ENCODE data around the gene C14orf119.

C14orf119 gene

GRCh38 chr14:23060536-23061260, 34.6 kb upstream of the C14orf119 start:
- no peak for DNase-seq (ENCODE audit: low read depth)

DNA sequence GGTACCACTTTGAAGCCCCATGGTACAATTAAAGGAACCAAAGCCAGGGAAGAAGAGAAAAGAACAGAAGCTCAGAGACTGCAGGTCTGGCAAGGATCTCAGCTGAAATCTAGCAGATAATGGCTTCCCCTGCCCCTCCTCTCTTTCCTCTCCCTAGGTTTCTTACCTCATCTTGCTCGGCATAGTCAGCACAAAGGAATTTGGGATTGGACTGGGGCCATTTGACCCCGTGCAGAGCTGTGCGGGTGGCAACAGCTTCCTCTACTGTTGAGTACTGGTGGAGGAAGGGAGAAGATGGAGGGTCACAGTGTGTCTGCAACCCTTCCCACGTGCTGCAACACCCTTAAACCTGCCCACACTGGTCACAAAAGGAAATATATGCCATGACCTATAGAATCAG, 33.3 kb upstream of the C14orf119 start:
- DNase-seq (ENCODE audit: low read depth), result peak; percentile 67

DNA sequence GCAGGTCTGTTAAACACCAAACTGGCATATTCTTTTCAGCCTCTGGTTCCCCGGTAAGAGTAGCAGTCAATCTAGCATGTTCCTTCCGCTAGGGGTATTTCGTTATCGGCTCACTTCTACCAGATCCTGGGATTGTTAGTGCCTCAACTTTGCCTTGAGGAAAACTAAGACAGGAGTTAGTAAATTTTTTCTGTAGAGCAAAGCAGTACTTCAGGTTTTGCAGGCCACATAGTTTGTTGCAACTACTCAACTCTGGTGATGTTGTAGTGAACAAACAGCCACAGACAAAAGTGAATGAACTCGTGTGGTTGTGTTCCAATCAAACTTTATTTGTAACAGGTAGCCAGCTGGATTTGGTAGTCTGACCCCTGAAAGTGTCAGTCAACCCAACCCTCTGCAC, 31.7 kb upstream of the C14orf119 start:
- DNase-seq (ENCODE audit: low read depth), result no peak

DNA sequence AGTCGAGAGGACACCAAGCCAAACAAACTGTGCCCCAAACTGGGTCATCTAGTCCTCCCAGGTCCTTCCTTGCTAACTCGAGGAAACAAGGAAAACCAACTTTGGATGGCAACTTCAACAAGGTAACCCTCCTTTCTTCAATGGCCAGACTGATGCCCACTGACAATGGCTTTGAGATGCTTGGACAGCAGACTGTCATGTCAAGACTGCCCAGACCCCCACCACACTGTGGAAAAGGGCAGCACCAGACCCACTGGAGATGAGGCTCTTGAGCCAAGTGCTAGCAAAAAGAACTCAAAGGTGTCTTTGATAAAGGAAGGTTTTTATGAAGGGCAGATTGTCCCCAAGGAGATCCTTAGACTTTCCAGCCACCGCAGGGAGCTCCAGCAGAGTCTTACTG, 28.9 kb upstream of the C14orf119 start:
- DNase-seq (ENCODE audit: low read depth), result no peak

DNA sequence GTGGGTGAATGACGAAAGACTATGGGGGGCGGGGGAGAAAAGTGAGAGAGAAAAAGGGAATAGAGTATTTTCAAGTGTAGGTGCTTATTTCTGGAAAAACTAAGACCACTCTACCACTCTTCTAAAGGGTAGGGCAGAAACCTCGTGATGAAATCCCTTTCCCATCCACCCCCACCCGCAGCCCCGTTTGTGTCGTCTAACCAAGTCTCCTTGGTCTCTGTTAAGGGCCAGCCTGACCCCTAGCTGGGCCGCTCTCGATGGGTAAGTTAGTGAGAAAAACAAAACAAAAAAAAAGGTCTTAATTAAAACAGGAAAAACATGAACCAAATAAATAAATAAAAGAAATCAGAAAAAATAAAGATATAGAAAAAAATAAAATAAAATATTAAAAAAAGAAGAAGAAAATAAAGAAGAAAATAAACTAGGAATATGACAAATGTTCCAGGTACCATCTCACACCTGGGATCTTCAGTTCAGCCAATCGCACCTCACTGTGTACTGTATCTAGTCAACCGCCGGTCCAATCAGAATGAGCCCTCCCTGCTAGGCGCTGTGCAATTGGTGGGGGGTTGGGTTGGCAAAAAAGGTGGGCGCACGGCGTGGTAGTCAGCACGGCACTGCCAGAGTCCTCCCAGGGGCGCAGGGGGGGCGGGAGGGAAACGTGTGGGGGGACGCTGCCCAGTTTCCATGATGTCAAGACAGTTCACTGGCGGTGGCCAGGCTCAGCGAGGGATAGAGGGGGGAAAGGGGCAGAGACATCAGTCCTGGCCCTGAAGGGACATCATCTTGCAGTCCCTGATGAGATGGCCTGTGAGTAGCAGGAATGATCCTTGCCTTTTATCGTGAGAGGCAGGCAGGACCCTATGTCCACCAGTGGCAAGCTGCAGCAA, 28.2 kb upstream of the C14orf119 start:
- no peak for DNase-seq (ENCODE audit: low read depth)

DNA sequence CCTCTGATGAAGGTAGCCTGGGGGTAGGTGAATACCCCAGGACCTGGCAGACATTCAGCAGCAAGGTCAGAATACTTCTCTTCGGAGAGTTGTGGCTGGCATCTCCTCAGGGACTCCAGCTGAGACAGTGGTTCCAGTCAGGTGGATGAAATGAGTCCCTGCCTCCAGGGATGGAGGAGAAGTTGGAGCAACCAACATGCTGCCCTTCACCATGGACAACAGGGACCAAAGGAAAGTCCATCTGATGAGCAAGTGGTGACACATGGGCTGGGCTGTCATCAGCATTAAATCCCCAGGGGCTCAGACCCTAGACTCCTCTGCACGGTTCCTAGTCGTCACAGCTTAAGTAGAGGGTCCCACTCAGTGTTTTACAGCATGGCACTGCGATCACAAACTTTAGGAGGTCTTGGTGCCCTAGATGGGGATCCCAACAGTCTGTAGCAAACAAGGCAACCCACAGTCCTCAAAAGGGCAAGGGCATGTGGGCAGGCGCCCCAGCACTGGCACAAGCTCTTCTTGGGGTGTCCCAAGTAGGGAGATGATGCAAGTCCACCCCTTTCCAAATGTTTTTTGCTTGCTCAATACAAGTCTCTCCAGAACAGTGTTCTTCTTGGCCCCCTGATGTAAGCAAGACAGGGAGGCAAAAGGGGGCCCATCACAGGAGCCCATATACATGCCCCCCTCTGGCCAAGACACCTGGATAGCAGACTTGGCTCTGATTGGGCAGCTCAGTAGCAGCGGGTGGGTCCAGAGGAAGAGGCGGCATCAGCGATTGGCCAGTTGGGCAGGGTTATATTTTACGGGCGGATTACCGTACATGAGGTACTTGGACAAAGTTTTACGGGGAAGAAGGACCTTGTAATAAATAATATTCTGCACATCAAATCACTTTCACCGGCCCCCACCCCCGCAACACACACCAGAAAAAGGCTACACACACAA, 27.2 kb upstream of the C14orf119 start:
- DNase-seq (ENCODE audit: low read depth), result no peak

GRCh38 chr14:23068789-23069412, 26.4 kb upstream of the C14orf119 start:
- peak; percentile 86 for DNase-seq (ENCODE audit: low read depth)

DNA sequence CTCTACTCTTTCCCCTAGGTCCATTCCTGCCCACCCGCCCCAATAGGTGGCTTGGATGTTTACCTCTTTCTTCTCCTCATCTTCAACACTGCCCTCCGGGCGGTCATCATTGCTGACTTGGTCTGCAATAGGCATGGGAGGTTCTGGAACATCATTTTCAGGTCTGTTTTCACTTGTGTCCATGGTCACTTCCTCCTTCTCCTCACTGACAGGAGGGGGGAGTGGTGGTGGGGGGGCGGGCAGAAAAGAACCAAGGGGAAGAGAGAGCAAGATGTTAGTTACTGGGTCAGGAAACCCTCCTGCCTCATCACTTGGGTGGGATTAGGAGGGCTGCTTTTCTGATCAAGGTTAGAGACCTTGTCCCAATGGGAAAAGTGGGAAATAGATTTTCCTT, 25.9 kb upstream of the C14orf119 start:
- no peak for DNase-seq (ENCODE audit: low read depth)

DNA sequence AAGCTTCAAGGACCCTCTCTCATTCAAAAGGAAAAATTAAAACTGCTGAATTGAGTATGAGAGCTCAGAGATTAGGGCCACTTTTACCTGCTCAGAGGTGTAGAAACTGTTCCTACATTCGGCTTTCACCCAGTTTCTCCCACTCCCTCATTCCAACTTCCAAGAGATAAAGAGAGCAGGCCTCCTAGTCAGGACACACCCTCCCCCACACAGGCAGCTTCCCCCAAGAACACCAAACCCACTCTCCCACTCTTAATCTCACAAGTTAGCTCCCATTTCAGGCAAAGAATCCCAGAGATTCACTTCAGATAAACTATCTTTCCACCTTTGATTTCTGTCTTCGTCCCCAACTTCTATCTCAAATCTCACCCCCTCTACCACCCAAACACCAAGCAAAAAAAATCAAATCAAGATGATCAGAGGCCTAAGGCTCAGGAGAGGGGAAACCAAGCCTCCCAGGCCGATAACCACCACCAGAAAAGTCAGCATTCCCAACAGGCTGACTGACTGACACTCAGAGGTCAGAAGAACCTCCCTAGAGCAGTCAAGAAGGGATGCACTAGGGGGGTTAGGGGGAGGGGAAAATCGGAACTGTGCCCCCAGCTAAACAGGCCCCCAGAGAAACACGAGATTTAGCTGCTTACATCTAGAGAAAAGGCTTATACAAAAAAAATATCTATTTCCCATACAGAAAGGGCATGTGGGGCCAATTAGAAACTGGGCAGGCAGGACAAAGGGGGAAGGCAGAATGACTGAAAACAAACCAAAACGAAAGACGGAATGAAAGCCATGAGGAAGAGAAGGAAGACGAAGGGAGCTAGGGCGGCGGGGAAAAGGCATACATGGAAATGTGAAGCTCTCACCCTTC, 24.8 kb upstream of the C14orf119 start:
- no peak for DNase-seq (ENCODE audit: low read depth)

DNA sequence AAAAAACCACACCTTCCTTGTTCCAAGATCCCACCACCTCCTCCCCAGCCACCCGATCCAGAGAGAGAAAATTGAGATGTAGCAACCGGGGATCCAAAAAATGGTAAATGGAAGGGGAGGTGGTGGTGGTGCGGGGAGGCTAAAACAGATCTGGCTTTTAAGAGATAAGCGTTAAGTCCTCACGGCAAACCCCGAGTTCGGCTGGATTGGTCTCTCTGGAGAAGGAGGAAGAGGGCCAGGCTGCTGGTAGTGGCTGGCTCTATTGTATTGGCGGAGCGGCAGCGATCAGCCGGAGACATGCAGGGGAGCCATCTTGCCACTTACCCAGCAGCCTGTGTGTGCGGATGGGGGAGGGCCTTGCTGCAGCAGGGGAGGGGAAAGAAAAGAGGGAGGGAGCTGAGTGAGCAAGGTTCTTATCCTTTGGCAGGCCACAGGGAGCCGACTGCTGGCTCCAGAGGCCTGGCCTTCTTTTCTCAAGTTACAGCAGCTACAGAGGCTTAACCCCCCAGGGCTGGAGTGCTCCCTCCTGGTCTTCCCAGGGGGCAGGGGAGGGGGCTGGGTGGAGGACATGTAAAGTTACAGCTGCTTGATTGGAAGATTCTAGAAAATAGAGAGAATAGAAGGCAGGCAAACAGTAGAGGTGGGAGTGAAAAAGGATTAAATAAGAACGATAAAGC, 23.9 kb upstream of the C14orf119 start:
- peak; percentile 89 for DNase-seq (ENCODE audit: low read depth)

DNA sequence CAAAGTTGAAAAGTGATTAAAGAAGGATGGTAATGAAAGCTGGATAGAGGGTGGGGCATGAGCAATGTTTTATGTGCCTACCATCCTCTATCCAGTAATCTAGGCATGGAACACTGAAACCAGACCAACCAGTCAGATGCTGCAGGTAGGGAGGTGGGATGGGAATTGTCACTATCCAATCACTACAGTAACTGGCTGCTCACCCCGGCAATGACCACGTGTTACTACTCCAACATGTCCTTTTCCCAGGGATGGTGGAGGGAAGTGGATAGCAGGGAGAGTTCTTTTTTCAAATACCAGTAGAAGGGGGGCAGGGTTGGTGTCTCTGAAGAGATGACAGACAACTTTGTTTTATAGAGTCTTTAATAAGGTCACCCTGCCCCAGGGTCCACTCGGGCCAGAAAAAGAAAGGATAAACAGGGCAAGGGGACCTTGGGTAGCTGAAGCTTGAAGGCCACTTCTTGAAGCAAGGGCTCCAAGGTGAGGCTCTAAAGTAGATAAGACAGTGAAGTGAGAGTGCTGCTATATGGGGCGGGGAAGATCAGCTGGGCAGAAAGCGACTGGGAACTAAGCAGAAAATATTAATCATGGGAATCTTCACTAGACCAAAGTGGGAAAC, 23.3 kb upstream of the C14orf119 start:
- DNase-seq (ENCODE audit: low read depth), result no peak

DNA sequence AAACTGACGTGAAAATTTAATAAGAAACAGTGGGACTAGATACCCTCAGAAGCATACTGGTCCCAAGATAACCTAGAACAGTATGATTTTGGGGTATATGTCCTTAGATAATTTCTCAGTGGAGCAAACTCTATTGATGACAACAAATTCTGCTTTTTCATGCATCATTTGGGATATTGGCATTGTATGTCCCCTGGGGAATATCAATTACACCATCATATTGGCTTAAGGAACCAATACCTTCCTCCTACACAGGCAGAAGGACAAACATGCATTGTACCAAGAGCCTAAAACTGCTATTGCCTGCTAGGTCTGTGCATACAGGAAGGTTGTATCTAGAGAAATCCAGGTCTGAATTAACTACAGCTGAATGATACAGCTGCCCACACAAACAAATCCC, 20.4 kb upstream of the C14orf119 start:
- no peak for DNase-seq (ENCODE audit: low read depth)

DNA sequence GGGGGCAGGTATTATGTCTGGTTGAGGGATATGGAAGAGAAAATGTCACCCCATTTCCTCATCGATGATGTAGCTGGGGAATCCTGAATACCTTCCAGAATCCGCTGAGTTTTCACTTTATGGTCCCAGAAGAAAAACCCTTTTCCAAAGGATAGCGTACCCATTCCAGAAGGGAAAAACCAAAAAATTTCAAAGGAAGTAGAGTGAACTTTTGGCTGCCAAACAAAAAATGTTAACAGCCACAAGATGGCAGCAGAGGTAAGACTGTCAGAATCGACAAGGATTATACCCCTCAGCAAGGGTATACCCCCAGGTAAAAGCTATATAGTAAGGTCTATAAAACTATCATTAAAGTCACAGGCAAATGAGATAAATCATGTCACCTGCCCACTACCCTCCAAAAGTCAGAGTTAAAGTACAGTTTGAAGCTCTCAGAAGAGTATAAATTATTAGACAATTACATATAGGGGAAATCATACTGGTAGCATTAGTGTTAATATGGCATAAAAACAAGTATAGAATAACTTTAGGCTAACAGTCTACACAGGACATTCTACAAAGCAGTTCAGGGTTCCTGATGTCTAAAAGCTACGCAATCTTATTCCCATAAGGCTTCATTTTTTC, 18.4 kb upstream of the C14orf119 start:
- DNase-seq (ENCODE audit: low read depth), result no peak

- peak; percentile 51 for DNase-seq (ENCODE audit: low read depth)
These were observed 17.3 kb upstream of the C14orf119 start for GRCh38 chr14:23077962-23078361.

DNA sequence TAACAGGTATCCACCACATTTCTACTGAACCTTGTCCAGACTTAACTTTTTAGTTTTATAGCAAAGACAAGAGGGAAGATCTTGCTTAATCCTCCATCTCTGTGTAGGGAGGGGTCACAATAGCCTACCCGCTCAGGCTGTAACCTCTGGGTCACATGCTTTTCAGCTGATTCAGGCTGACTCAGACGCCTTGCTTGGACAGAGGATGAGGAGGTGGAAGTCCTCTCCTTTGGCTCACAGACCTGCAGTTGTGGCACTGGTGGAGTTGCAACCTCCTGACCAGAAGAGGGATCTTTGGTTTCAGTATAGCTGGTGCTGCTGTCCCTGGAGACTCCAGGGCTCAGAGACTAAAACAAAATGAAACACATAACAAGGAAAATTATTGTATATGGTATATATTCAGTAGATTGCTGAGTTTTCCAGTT, 16.6 kb upstream of the C14orf119 start:
- DNase-seq (ENCODE audit: low read depth), result peak; percentile 98

DNA sequence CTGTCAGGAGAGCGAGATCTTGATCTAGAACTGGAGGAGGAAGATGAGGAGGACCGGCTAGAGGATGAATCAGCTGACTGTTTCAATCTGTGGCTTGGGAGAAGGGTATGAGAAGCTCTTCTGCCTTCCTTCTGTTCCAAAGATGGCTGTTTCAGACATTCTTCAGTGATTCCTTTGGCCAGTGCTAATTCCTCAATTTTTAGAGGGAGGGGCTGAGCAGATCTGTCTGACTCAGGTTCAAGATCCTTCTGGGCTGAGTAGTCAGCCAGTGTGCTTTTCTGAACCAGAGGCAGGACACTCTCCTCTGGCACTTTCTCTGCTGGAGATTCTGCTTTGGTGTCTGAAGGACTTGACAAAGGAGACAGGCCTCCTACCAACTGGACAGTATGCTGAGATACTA, 15.6 kb upstream of the C14orf119 start:
- DNase-seq (ENCODE audit: low read depth), result no peak

DNA sequence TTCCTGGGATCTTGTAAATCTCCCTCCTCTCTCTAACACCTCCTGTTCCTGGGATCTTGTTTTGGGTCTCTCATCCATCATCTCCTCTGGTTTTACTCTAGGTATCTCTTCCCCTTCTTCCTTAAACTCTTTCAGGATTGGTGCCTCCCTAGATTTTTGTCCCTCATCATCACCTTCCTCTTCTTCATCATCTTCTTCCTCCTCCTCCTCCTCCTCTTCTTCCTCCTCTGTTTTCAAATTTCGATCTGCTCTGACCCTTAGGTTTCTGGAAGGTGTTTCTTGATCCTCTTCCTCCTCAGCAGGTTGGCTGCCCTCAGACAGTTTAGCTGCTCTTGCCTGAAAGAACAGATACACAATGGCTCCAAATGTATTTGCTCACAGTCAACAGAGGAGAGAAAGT, 14.8 kb upstream of the C14orf119 start:
- no peak for DNase-seq (ENCODE audit: low read depth)

DNA sequence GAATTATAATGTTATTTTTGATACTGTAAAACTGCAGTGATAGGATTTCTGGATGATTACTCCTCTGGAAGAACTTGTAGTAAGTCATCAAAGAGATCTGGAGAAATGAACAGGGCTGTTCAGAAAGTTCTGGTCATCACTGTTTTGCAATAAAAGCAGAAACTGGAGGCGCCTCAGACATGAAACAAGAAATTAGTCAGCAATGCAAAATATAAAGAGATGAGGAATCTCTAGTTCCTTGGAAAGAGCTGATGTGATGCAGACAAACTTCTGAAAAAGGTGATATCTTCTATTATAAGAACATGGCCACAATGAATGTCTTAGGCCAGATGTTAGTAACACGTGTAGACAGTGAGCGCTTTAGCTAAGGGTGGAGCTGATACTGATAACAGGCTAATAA, 9.8 kb upstream of the C14orf119 start:
- DNase-seq (ENCODE audit: low read depth), result peak; percentile 36

GRCh38 chr14:23086565-23086964, 8.7 kb upstream of the C14orf119 start:
- no peak for DNase-seq (ENCODE audit: low read depth)

Data from stromal cell of bone marrow (primary cell).